ENCODE data around the gene CD48.

GRCh38 chr1:160633330-160633903, 78.2 kb downstream of the CD48 start:
- TF ChIP-seq CTCF (IDR thresholded peaks at IDR 0.05) (no peak), POLR2A (IDR thresholded peaks at IDR 0.05) (no peak), EP300 (IDR thresholded peaks at IDR 0.05) (no peak)
